Loucy (cell line): Measurements from ENCODE around the gene BCL11A.
A peak's percentile ranks its signal among the peaks of the same experiment; 100 is the strongest.

ENCODE experiments used
- H2AFZ ChIP-seq: fragments of 200-600 bp; sonication (generic); 2 replicates; pipeline ENCODE4 v1.6.0; 2016; ENCODE audit warnings: antibody characterized with exemption, mild to moderate bottlenecking, low read length, moderate library complexity
- H3F3A ChIP-seq: fragments of 200-600 bp; 2 replicates; pipeline ENCODE4 v1.6.0; 2016; ENCODE audit warnings: antibody characterized with exemption, low read depth, mild to moderate bottlenecking
- H3K27me3 ChIP-seq: fragments of 200-600 bp; sonication (generic); 2 replicates; pipeline ENCODE4 v1.6.1; 2014; ENCODE audit warnings: low read length, mild to moderate bottlenecking; ENCODE audit not compliant: insufficient read depth, poor library complexity, severe bottlenecking
- H3K36me3 ChIP-seq: fragments of 200-600 bp; sonication (generic); 2 replicates; pipeline ENCODE4 v1.6.1; 2016; ENCODE audit warnings: low read length; ENCODE audit not compliant: insufficient read depth
- H3K4me1 ChIP-seq: fragments of 200-600 bp; sonication (generic); 2 replicates; pipeline ENCODE4 v1.5.1; 2014; ENCODE audit warnings: low read length, mild to moderate bottlenecking; ENCODE audit not compliant: insufficient read depth, poor library complexity, severe bottlenecking
- H3K4me2 ChIP-seq: fragments of 200-600 bp; sonication (generic); 2 replicates; pipeline ENCODE4 v1.6.0; 2014; ENCODE audit warnings: antibody characterized with exemption, low read length, low read depth, mild to moderate bottlenecking; ENCODE audit not compliant: poor library complexity, severe bottlenecking
- H3K4me3 ChIP-seq: fragments of 200-600 bp; sonication (generic); 2 replicates; pipeline ENCODE4 v1.5.1; 2014; ENCODE audit warnings: low read length, mild to moderate bottlenecking, mixed read lengths; ENCODE audit not compliant: poor library complexity, severe bottlenecking
- H3K79me2 ChIP-seq: fragments of 200-600 bp; sonication (generic); 2 replicates; pipeline ENCODE4 v1.6.1; 2014; ENCODE audit warnings: low read length; ENCODE audit not compliant: insufficient read depth
- H3K9ac ChIP-seq: fragments of 200-600 bp; sonication (generic); 2 replicates; pipeline ENCODE4 v1.6.0; 2014; ENCODE audit warnings: mild to moderate bottlenecking, low read depth, low read length, moderate library complexity; ENCODE audit not compliant: poor library complexity, severe bottlenecking
- H3K9me2 ChIP-seq: fragments of 200-600 bp; sonication (generic); replicated peaks from 2 replicates; pipeline ENCODE4 v1.6.1; 2016; ENCODE audit warnings: low read depth, low read length, mixed read lengths
- H3K9me3 ChIP-seq: fragments of 200-600 bp; sonication (generic); 2 replicates; pipeline ENCODE4 v1.6.1; 2014; ENCODE audit warnings: mild to moderate bottlenecking, antibody characterized with exemption, low read length, low read depth; ENCODE audit not compliant: insufficient read depth
- H4K20me1 ChIP-seq: fragments of 200-600 bp; sonication (generic); 2 replicates; pipeline ENCODE4 v1.6.0; 2014; ENCODE audit warnings: antibody characterized with exemption, low read length, mild to moderate bottlenecking; ENCODE audit not compliant: insufficient read depth, poor library complexity, severe bottlenecking
- CTCF ChIP-seq: fragments of 200-600 bp; sonication (generic); conservative IDR thresholded peaks from 2 replicates; pipeline ENCODE4 v1.5.1; 2014; ENCODE audit warnings: mild to moderate bottlenecking, antibody characterized with exemption, low read length
- EZH2phosphoT487 ChIP-seq: fragments of 200-600 bp; IDR thresholded peaks from 2 replicates; pipeline ENCODE4 v1.6.1; 2018; ENCODE audit warnings: antibody characterized with exemption, mild to moderate bottlenecking, moderate library complexity, borderline replicate concordance

BCL11A gene

GRCh38 chr2:60541056-60541651, 12.3 kb downstream of the BCL11A start:
- Histone ChIP-seq H3K4me1 (peaks cover 38% of the 10 kb centered on the region), H3K79me2 (peaks cover 63% of the 10 kb centered on the region; the same call in 1 of the 2 replicates), H3K9me3 (no peaks in the 10 kb centered on the region), H3K27me3 (no peaks in the 10 kb centered on the region), H3K4me2 (peak overlapping the region; percentile 7), H3K4me3 (no peak overlapping the region), H3K36me3 (peaks cover 41% of the 10 kb centered on the region; the same call in 1 of the 2 replicates), H2AFZ (no peak overlapping the region), H3K9me2 (no peaks in the 10 kb centered on the region), H3K9ac (no peak overlapping the region), H4K20me1 (peaks cover 64% of the 10 kb centered on the region), H3F3A (no peaks in the 10 kb centered on the region; the same call in 1 of the 2 replicates)
- TF ChIP-seq EZH2phosphoT487 (no peak), CTCF (no peak)

- H3K9me2 ChIP-seq = no peaks in the 10 kb centered on the region
- no peaks in the 10 kb centered on the region for H3K9me3 ChIP-seq
- H3K4me1 ChIP-seq = peaks cover 35% of the 10 kb centered on the region
- H3K4me2 ChIP-seq = no peak overlapping the region
- peaks cover 56% of the 10 kb centered on the region for H4K20me1 ChIP-seq
- H3K36me3 ChIP-seq = peaks cover 31% of the 10 kb centered on the region; the same call in 1 of the 2 replicates
- no peaks in the 10 kb centered on the region for H3K27me3 ChIP-seq
- no peaks in the 10 kb centered on the region; the same call in 1 of the 2 replicates for H3F3A ChIP-seq
- H2AFZ ChIP-seq = no peak overlapping the region
- TF ChIP-seq EZH2phosphoT487 (no peak), CTCF (no peak)
- H3K9ac ChIP-seq = no peak overlapping the region
- H3K4me3 ChIP-seq = no peak overlapping the region
- H3K79me2 ChIP-seq = peaks cover 55% of the 10 kb centered on the region; the same call in 1 of the 2 replicates
These were observed 13.4 kb downstream of the BCL11A start for GRCh38 chr2:60540074-60540473.

GRCh38 chr2:60539140-60539539, 14.3 kb downstream of the BCL11A start:
- Histone ChIP-seq H4K20me1 (peaks cover 50% of the 10 kb centered on the region), H3K4me1 (peaks cover 36% of the 10 kb centered on the region), H3K27me3 (no peaks in the 10 kb centered on the region), H2AFZ (no peak overlapping the region), H3K4me2 (no peak overlapping the region), H3K36me3 (peaks cover 22% of the 10 kb centered on the region; the same call in 1 of the 2 replicates), H3K4me3 (no peak overlapping the region), H3K79me2 (peaks cover 52% of the 10 kb centered on the region; the same call in 1 of the 2 replicates), H3K9ac (no peak overlapping the region), H3K9me3 (no peaks in the 10 kb centered on the region), H3K9me2 (no peaks in the 10 kb centered on the region), H3F3A (no peaks in the 10 kb centered on the region; the same call in 1 of the 2 replicates)
- TF ChIP-seq CTCF = no peak
- TF ChIP-seq EZH2phosphoT487 = no peak
